Esophagus muscularis mucosa (tissue), 4 donors: ENCODE data around the gene ALDH3A2. TPM values are rescaled to one million over a fixed set of nuclear protein-coding genes. Genes with fewer than 3 reads are reported as not detected.

Experiments
- DNase-seq: peaks from one replicate; pipeline ENCODE4 v3.0.0-alpha.2; 2017; ENCODE audit errors: extremely low spot score
- H3K27ac ChIP-seq, 4 donors: fragments of 200-600 bp; sonication (generic); replicated peaks in 1 of 4; 1 replicate in 3 of 4; 2 replicates in 1 of 4; pipeline ENCODE4 v1.5.1; 2016 to 2019; ENCODE audit warnings: mild to moderate bottlenecking in 1 of 4
- H3K27me3 ChIP-seq, 4 donors: fragments of 200-600 bp; sonication (generic); one replicate each; pipeline versions ENCODE4 v1.5.1 to v1.6.0; 2016 to 2019
- H3K36me3 ChIP-seq, 4 donors: fragments of 200-600 bp; sonication (generic); one replicate each; pipeline ENCODE4 v1.5.1; 2016 to 2019
- H3K4me1 ChIP-seq, 4 donors: fragments of 200-600 bp; sonication (generic); one replicate each; pipeline ENCODE4 v1.5.1; 2016 to 2019
- H3K4me3 ChIP-seq, 4 donors: fragments of 200-600 bp; sonication (generic); 1 replicate in 2 of 4; 2 replicates in 2 of 4; pipeline ENCODE4 v1.5.1; 2016 to 2019; ENCODE audit warnings: mild to moderate bottlenecking in 4 of 4, moderate library complexity in 1 of 4
- H3K9me3 ChIP-seq, 4 donors: fragments of 200-600 bp; sonication (generic); 1 replicate in 3 of 4; 2 replicates in 1 of 4; pipeline ENCODE4 v1.5.1; 2016 to 2019
- CTCF ChIP-seq, 3 experiments: fragments of 200-600 bp in 2 of 3; fragments of 450-650 bp in 1 of 3; sonication (generic) in 2 of 3; IDR thresholded peaks; one replicate each; pipeline ENCODE4 v1.5.1; 2017 to 2019; ENCODE audit warnings: antibody characterized with exemption in 3 of 3, mild to moderate bottlenecking in 2 of 3, moderate library complexity in 1 of 3
- EP300 ChIP-seq: sonication (generic); formaldehyde crosslinking; IDR thresholded peaks from one replicate; pipeline ENCODE4 v1.6.1; 2017; ENCODE audit warnings: antibody characterized with exemption
- POLR2A ChIP-seq: fragments of 450-650 bp; IDR thresholded peaks from one replicate; pipeline ENCODE4 v1.6.1; 2017; ENCODE audit warnings: antibody characterized with exemption, moderate library complexity, mild to moderate bottlenecking, low read depth
- POLR2AphosphoS5 ChIP-seq, 2 donors: sonication (generic); formaldehyde crosslinking; IDR thresholded peaks; one replicate each; pipeline ENCODE4 v1.6.1; 2017; ENCODE audit warnings: antibody characterized with exemption in 2 of 2
- WGBS: methylation state at CpG from one replicate; pipeline ENCODE4 v1.1.5; 2018; 5-methylcytosine and 5-hydroxymethylcytosine counted together
- intact Hi-C: fragments of 100-400 bp; cut with DNase I; formaldehyde crosslinking; loops from one replicate; pipeline ENCODE4 v1.15.1; 2023
- total RNA-seq, 4 donors: library from RNA; depleted of rRNA; stranded (reverse); fragments of >200 nt; gene quantifications; one replicate each; pipeline versions ENCODE4 v1.1.0 to v1.2.1, GENCODE V29; 2016

Gene ALDH3A2
- total RNA-seq, 4 donors from 2014 or later: 104 to 182 (median 115) TPM

- H3K4me1 ChIP-seq: no peaks in the 10 kb centered on the region
- no peak overlapping the region for H3K27ac ChIP-seq
- no peak overlapping the region for H3K4me3 ChIP-seq
- no peaks in the 10 kb centered on the region for H3K36me3 ChIP-seq
- DNase-seq: no peak
- intact Hi-C loops: no loop called here
- no peak for TF ChIP-seq POLR2A
- no peak for TF ChIP-seq CTCF (IDR thresholded peaks at IDR 0.05)
- no peak for TF ChIP-seq EP300
- TF ChIP-seq POLR2AphosphoS5 (IDR thresholded peaks at IDR 0.05): no peak
- WGBS: 92% methylated on average over 4 of the region's 4 CpGs
- no peaks in the 10 kb centered on the region for H3K27me3 ChIP-seq
- no peaks in the 10 kb centered on the region for H3K9me3 ChIP-seq
Measured at GRCh38 chr17:19630035-19630434, 18.5 kb upstream of the ALDH3A2 start.

DNA sequence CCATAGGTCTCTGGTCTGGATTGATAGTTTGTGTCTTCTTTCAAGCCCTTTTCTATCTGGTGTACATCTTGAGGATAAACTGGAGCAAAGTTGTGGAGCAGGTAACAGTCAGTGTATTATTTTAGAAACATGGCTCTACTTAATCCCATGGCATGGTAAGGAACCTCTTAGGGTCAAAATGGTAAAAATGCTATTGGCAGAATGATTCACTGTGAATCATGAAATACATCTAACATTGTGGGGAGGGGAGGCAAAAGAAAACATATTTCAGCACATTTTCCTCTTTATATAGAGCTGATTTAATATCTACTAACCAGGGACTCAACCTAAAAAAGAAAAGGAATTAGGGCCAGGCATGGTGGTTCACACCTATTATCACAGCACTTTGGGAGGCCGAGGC, 17.9 kb upstream of the ALDH3A2 start:
- H3K27me3 ChIP-seq: no peaks in the 10 kb centered on the region
- no peaks in the 10 kb centered on the region for H3K9me3 ChIP-seq
- intact Hi-C loops: no loop called here
- no peaks in the 10 kb centered on the region for H3K36me3 ChIP-seq
- H3K27ac ChIP-seq: no peak overlapping the region
- WGBS: 89% methylated on average over 1 of the region's 1 CpG
- DNase-seq: no peak
- TF ChIP-seq CTCF (IDR thresholded peaks at IDR 0.05) (no peak), POLR2A (no peak), EP300 (no peak), POLR2AphosphoS5 (IDR thresholded peaks at IDR 0.05) (no peak)
- no peaks in the 10 kb centered on the region for H3K4me1 ChIP-seq
- H3K4me3 ChIP-seq: no peak overlapping the region

GRCh38 chr17:19631905-19632304, 16.6 kb upstream of the ALDH3A2 start:
- Histone ChIP-seq H3K4me3 (no peak overlapping the region), H3K9me3 (no peaks in the 10 kb centered on the region), H3K4me1 (no peaks in the 10 kb centered on the region), H3K27ac (no peak overlapping the region), H3K36me3 (no peaks in the 10 kb centered on the region), H3K27me3 (no peaks in the 10 kb centered on the region)
- intact Hi-C loops: no loop called here
- WGBS: 97% methylated on average over 2 of the region's 2 CpGs
- no peak for DNase-seq
- TF ChIP-seq POLR2AphosphoS5 (IDR thresholded peaks at IDR 0.05) (no peak), POLR2A (no peak), EP300 (no peak), CTCF (IDR thresholded peaks at IDR 0.05) (no peak)

DNA sequence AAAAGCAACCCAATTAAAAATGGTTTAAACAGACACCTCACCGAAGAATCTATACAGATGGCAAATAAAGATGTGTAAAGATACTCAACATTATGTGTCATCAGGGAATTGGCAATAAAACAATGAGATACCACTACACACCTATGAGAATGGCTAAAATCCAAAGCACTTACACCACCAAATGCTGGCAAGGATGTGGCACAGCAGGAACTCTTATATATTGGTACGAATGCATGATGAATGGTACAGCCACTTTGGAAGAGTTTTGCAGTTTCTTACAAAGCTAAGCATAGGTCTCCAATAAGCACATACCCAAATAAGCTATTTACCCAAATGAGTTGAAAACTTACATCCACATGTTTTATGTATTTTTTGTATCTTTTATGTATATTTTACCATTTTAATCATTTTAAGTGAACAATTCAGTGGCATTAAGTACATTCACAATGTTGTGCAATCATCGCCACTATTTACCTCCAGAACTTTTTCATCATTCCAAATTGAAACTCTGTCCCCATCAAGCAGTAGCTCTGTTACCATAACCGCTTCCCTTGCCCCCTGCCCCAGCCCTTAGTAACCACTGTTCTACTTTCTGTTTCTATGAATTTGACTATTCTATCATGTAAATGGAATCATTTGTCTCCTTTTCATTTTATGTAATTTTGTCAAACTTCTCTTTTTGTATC, 6.7 kb upstream of the ALDH3A2 start:
- 89% methylated on average over 4 of the region's 4 CpGs for WGBS
- no peak for DNase-seq
- Histone ChIP-seq H3K36me3 (no peaks in the 10 kb centered on the region), H3K9me3 (no peaks in the 10 kb centered on the region), H3K27me3 (no peaks in the 10 kb centered on the region), H3K27ac (no peak overlapping the region), H3K4me1 (peaks cover 3 to 17% (median 15%) of the 10 kb centered on the region in 4 donors), H3K4me3 (no peak overlapping the region)
- intact Hi-C loops: loop anchor here (10.0 kb wide), 1 partner anchor 57 kb away; no protein-coding TSS in a partner anchor
- no peak for TF ChIP-seq POLR2A
- no peak for TF ChIP-seq EP300
- TF ChIP-seq CTCF (IDR thresholded peaks at IDR 0.05): no peak
- TF ChIP-seq POLR2AphosphoS5 (IDR thresholded peaks at IDR 0.05): no peak

DNA sequence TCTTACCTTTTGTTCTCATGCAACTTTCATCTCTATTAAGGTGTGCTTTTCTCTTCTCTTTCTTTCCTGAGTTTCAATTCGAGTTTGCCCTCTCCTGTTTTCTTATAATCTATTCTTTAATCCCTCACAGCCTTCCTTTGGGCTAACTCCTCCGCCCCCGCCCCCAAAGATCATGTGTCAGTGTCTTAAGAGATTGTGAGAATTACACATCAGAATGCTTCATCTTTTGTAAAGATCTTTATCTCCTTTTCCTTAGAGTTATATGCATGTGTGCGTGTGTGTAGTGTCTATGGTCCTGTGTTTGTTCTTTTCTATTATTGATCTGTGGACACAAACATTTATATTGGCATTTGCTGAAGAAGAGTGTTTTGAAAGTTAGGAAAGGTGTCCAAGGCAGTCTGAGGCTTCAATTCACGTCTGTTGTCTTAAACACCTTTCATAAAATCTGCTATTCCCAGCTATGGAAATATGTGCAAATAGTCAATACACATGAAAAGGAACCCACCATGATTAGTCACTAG, 6.1 kb upstream of the ALDH3A2 start:
- intact Hi-C loops: loop anchor here (10.0 kb wide), 1 partner anchor 58 kb away; no protein-coding TSS in a partner anchor
- Histone ChIP-seq H3K27me3 (no peaks in the 10 kb centered on the region), H3K27ac (no peak overlapping the region), H3K9me3 (no peaks in the 10 kb centered on the region), H3K4me3 (no peak overlapping the region), H3K36me3 (no peaks in the 10 kb centered on the region), H3K4me1 (peaks cover 9 to 23% (median 21%) of the 10 kb centered on the region in 4 donors)
- no peak for DNase-seq
- WGBS: 74% methylated on average over 5 of the region's 5 CpGs
- TF ChIP-seq CTCF (IDR thresholded peaks at IDR 0.05) (no peak), EP300 (no peak), POLR2AphosphoS5 (IDR thresholded peaks at IDR 0.05) (no peak), POLR2A (no peak)
